AG09319 (cell line): ENCODE measurements around the gene UBE2V1.

ENCODE experiments used
- DNase-seq: peaks from one replicate; pipeline ENCODE4 v3.0.0-alpha.2; 2010; ENCODE audit warnings: low read depth; ENCODE audit errors: extremely low read depth
- TF ChIP-seq, protein P1 (sequence below): IDR thresholded peaks from 2 replicates; pipeline ENCODE4 v1.5.1; 2011; ENCODE audit warnings: low read depth, mild to moderate bottlenecking, inconsistent platforms, low read length, moderate library complexity

UBE2V1 gene

DNA sequence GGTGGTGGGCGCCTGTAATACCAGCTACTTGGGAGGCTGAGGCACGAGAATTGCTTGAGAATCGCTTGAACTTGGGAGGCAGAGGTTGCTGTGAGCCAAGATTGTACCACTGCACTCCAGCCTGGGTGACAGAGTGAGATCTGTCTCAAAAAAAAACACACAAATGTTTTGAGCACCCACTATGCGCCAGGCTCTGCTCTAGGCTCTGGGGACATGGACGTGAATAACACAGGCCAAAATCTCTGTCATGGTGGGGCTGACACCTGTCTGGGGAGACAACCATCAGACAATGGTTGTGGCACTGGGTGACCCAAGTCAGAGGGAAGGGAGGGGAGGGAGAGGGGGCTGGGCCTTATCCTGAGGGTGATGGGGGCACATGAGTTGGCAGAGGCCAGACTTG is 62.7 kb downstream of the UBE2V1 start:
- TF ChIP-seq, protein P1, sequence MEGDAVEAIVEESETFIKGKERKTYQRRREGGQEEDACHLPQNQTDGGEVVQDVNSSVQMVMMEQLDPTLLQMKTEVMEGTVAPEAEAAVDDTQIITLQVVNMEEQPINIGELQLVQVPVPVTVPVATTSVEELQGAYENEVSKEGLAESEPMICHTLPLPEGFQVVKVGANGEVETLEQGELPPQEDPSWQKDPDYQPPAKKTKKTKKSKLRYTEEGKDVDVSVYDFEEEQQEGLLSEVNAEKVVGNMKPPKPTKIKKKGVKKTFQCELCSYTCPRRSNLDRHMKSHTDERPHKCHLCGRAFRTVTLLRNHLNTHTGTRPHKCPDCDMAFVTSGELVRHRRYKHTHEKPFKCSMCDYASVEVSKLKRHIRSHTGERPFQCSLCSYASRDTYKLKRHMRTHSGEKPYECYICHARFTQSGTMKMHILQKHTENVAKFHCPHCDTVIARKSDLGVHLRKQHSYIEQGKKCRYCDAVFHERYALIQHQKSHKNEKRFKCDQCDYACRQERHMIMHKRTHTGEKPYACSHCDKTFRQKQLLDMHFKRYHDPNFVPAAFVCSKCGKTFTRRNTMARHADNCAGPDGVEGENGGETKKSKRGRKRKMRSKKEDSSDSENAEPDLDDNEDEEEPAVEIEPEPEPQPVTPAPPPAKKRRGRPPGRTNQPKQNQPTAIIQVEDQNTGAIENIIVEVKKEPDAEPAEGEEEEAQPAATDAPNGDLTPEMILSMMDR = no peak
- DNase-seq = no peak

DNA sequence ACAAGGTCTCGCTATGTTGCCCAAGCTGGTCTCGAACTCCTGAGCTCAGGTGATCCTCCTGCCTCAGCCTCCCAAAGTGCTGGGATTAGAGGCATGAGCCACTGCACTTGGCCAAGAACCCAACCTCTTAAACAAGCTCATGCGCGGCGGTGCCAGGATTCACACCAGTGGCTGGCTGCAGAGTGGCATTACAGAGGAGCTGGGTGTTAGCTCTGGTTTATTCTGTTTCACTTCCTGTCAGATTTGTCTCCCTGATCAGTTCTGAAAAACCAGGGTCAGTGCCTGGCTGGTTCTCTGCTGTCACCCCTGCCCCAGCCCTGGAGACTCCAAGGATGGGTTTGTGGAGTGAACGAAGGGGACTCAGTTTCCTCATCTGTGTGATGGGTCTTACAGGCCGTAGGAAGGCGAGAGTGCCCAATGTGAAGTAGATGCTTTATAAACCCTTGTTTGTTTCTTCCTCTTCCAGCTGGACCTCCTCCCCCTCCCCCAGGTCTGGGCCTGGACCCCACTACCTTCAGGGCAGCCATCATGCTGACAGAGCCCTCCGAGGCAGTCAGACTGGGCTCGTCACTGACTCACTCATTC is 63.4 kb downstream of the UBE2V1 start:
- no peak for DNase-seq
- TF ChIP-seq, protein P1 = no peak

DNA sequence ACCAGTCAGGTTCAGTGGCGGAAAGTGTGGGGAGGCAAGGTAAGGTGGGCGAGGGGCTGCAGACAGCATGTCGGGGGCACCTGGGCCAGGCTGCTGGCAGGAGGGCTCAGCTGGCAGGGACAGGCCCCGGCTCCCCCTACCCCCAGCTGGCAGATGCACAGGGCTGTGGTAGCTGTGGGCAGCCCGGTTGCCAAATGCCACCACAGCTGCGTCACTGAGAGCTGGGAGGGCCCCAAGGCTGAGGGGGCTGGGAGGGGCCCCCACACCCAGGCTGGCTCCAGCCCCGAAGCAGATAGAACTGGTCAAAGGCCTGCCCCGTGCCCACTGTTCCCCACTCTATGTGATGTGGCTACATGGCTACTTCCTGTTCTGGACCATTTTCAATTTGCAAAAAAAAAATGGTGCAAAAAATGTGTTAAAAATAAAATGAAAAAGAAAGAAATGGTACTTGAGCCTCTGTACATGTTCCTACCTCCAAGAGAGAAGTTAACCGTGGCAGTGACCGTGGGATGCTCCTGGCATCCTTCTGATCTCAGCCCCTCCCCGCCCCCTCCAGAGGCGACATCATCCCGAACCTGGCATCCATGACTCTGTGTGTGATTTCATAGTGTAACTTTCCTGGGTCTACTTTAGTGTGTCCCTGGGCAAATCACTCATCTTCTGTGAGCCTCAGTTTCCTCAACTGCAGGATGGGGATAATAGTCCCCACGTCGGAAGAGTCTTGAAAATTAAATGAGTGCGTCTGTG is 64.4 kb downstream of the UBE2V1 start:
- TF ChIP-seq, protein P1 = no peak
- DNase-seq = no peak

DNA sequence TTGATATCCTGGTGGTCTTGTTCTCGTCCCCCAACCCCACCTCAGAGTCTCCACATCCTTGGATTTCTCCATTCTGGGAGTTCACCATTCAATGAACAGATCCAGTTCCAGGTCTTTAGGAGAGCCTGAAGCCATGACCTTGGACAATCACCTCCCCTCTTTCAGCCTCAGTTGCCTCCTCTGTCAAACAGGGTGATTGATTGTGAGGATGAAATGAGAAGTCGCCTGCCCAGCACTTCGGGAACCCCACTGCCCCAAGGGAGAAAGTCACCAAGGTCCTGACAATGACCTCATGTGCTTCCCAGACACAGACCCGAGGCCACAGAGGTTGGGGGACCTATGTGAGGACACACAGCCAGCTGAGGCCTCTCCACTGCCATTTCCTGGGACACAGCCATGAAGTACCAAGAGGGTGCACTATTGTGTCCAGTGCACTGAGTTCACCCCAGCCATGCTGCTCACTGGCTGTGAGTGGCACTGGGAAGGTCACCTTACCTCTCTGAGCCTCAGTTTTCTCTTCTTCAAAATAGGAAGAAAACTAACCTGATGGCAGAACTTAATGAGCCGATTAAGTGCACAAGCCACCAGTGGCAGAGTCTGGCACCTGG is 68.5 kb downstream of the UBE2V1 start:
- TF ChIP-seq, protein P1 = no peak

DNA sequence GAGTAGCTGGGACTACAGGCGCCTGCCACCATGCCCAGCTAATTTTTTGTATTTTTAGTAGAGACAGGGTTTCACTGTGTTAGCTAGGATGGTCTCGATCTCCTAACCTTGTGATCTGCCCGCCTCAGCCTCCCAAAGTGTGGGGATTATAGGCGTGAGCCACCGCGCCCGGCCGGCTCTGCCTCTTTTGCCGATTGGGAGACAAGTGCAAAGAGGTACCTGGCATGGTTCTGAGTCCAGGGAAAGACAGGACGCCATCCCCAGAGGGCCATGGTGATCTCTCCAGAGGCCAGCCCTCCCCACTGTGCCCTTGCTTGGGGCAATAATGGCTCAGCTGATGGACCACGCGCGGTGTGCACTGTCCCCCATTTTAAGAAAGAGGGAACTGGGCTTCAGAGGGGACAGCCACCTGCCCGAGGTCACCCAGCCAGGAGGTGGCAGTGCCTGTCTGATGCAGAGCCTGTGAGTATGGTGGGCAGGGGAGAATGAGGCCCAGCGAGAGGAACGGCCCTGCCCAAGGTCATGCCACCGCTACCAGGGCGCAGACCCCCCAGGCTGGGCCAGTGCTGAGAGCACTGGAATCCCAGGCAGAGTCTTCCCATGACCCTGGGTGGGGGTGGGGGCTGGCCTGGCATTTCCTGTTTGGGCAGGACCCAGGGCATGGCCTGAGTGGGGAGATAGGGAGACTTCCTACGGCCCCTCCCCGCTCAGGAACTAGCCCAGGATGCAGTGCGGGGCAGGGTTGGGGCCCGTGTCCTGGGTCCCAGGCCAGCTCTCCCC is 69.2 kb downstream of the UBE2V1 start:
- no peak for DNase-seq
- TF ChIP-seq, protein P1 = no peak

More for the DNA sequence above, 68.5 kb downstream of the UBE2V1 start:
- DNase-seq = no peak

DNA sequence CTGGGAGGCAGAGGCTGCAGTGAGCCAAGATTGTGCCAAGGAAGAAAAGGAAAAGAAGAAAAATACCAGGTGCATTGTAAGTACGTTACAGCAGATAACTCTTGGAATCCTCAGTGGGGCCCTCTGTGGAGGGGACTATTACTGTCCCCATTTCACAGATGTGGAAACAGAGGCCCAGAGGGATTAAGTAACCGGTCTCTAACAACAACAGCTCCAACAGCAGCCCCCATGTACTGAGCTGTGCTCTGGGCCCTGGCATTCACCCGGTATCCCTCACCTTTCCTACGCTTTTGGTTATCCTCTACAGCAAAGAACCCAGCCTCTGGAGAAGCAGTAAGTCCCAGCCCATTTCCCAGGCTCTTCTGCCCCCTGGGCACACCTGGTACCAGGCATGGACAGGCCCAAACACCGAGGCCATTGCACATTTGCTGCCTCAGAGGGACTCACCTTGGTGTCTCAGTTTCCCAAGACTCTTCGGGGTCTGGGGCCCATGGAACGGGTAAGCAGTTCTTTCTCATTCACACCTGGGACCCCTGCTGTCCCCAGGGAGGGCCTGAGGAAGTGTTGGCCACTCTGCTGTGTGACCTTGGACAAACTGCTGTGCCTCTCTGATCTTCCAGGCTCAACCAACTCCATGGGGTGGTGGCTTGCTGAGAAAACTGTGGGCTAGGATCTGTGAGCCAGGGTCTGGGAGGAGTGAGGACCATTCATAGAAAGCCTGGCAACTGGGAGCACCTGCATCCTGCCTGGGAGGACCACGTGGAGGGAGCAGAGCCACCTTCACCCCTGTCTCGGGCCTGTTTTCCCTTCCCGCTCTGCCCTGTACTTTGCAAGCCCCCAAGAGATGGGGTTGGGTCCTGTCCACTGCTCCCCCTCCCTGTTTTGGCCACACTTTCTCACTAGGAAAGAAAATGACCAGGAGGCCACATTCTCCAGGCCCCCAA is 70.3 kb downstream of the UBE2V1 start:
- TF ChIP-seq, protein P1 = no peak
- DNase-seq = no peak
